IPS-NIHi7 (cell line): ENCODE results near the gene ALS2CL.
"Not testable (repeated sequence)": the region's sequence is repeated elsewhere in the genome, so short reads cannot be mapped to it uniquely, and the experiment has no call there.

Source experiments
- DNase-seq: peaks from one replicate; pipeline ENCODE4 v3.0.0; 2012; ENCODE audit warnings: mixed read lengths; ENCODE audit errors: extremely low spot score

Gene ALS2CL

GRCh38 chr3:46715507-46716175 is 22.2 kb upstream of the ALS2CL start:
- no peak for DNase-seq

DNA sequence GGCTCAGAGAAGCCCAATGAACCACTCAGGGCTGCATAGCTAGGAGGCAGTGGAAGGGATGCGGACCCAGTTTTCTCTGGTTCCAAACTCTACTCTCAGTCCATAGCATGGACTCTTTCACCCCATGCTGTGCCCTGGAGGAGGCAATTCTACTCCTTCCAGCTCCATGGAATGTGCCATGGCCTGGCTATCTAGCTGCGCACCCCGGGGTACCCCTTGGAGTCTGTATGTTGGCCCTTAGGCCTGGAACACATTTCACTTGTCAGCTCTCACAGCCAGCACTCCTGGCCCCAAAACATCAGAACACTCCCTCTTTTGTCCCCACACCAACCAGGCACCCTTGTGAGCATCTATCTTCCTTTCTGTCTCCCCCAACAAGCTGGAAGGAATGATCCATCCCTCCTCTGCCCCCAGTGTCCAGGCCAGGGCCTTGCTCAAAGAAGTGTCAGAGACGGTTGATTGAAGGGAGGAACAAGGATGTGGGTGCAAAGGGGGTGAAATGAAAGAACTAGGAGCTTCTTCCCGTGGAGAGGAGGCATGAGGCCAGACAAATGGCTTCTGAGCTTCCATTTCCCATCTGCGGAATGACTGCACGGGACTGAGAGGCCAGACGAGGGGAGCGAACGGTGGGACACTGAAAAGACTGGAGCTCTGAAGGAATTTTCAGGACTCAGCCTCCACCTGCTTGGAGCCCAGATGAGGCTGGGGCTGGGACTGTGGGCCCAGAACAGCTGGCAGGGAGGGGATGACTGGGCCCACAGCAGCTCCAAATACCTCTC is 21.4 kb upstream of the ALS2CL start:
- no peak for DNase-seq

DNA sequence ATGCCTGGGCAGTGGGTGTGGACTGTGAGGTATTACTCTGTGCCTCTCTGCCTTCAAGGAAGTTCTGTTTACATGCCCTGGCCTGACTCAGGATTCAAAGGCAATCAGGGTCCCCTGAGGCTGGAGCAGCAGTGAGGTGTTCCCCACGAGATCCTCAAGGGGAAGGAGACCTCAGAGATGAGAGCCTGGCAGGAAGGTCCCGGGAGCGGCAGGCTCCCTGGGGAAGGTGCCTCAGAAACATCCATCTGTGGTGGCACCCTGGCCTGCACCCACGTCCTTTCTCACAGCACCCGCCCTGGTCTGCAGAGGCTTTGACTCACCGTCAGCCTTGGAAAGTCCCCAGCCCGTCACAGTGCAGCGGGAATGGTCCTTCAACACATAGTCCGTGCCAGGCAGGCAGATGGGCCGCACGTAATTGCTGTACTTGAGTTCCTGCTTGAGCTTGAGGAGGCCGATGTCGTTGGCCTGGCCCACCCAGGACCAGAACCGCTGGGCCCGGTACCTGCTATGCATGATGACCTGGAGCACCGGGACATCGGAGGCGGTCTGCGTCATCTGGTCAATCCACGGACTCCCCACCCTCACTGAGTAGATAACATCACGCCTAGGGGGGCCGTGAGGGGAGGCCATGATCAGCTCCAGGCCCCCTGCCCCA is 20.5 kb upstream of the ALS2CL start:
- no peak for DNase-seq

DNA sequence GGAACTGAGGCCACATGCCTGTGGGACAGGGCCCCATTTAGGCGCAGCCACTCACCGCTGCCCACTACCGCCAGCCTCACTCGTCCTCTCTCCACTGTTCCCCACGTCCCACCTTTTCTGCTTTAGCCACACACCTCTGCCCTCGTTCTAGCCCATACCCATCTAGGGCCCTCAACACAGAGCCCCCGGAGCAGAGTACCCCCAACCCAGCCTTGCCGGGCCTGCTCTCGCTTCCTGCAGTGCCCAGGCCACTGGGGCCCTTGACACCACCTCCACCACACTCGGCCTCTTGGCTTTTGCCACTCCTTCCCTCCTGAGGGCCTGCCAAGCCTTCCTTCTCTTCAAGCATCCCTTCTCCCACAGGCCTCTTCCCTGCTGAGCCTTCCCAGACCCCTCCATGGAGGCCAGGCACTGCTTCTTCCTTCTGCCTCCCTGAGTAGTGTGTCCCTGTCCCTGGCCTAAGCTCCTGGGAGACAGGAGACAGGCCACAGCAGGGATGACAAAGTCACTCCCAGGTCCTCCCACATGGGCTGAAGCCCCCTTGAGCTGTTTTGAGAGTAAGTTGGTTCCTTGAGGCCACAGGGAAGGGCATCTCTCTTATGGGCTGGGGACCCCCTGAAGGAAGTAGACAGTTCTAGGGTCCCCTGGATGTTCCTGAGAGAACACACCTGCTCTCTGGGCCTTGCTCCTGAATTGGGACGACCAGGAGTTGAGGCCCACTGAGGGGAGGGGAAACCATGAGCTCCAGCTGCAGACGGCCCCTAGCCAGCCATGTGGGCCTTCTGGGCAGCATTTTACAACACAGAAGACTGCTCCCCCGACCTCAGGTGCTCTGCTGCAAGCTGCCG is 19.8 kb upstream of the ALS2CL start:
- no peak for DNase-seq

DNA sequence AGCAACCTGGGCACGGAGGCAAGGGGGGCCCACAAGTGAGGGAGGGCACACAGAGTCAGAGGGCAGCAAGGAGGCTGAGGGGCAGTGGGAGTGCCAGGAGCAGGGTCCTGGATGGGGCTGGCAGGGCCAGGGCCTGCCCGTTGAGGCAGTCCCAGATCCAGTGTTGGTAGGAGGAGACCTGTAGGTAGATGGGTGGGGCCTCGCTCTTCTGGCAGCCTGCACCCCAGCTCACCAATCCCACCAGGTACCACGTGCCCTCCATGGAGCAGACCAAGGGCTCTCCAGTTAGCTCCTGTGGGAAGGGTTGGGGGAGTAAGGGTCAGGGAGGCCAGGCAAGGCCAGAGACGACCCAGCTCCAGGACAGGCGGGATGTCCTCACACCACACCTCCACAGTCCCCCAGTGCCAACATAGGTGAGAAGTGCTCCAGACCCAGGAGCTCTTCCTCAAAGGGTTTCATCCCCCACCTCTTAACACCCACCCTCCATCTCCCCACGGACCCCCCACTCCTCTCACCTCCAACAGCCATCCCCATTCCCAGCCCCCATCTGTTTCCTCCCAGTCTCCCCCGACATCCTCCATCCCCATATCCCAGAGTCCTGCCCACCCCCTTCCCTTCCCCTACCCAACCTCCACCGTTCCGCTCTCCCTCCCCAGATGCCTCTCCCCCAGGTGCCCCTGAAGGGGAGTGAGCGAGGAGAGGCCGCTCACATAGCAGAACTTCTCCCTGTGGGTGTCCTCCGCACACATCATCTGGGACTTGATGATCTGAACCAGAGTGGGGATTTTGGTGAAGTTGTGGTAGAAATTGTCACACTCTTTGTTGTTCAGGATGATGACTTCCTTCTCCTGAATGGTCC is 18.9 kb upstream of the ALS2CL start:
- DNase-seq: no peak

DNA sequence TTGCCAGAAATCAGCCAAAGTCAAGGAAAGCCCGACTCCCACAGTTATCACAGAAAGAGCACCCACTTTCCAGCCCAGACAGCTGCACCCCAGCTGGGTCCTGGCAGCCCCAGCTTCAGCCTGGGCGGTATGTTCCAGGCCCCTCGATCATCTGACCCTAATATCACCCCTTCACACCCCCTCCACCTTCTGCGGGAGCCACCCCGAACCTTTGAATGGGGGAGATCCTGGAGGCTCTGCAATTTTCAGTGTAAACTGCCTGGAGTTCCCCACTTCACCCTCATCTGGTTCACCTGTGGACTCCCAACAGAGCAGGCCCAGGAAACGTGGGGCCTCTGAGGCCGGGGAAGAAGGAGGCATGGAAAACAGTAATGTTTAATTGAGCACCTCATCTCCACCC is 18.3 kb upstream of the ALS2CL start:
- no peak for DNase-seq

DNA sequence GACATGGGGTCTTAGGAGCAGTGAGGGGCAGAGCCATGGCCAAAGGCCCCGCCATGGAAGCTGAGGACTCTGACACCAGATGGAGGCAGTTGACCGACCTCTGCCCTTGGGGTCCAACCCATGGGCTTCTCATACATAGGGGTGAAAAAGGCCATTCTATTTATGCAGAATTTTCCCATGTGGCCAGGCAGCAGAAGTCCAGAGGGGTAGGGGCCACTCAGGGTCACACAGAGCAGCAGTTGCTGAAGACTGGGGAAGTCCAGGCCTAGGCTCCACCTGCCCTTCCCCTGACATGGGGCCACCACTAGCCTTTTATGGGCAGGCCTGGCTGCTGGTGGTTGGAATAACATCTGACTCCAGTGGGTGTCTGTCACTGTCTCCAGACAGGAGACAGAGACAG is 17.8 kb upstream of the ALS2CL start:
- DNase-seq: no peak

- DNase-seq: no peak
Observed at GRCh38 chr3:46710671-46711295, 17.3 kb upstream of the ALS2CL start.

DNA sequence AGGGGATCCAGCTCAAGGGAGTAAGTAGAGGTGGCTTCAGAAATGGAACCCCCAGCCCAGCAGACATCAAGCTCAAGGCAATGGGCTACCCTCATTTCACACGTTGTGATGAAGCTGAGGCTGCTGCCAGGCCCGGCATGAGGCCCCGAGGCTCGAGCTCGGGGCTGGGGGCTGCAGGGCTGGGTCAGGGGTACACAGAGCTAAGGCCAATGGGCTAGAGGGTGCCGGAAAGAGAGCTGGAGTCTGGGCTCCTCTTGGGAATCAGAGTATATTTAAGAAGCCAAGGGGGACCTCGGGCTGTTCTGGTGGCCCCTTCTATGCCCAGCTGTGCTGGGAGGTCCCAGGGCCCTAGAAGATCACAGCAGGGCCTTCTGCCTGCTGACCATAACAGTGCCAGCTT is 16.8 kb upstream of the ALS2CL start:
- no peak for DNase-seq

DNA sequence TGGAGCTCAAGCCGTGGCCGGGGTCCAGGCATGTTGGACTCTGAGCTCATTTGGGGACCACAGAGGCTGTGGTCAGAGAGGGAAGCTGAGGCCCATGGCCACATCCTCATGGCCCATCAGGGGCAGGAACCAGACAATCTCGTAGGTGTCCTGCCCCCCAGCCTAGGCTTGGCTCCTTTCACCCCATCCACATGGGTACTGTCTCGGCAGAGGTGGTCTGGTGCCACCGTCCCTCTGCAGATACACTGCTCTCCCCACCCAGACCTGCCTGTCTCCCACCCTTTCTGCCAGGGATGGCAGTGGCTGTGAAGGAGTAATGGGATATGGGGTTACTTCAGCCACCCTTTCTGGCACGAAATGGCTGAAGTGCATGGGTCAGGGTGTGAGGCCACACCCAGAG is 16.2 kb upstream of the ALS2CL start:
- DNase-seq: no peak

DNA sequence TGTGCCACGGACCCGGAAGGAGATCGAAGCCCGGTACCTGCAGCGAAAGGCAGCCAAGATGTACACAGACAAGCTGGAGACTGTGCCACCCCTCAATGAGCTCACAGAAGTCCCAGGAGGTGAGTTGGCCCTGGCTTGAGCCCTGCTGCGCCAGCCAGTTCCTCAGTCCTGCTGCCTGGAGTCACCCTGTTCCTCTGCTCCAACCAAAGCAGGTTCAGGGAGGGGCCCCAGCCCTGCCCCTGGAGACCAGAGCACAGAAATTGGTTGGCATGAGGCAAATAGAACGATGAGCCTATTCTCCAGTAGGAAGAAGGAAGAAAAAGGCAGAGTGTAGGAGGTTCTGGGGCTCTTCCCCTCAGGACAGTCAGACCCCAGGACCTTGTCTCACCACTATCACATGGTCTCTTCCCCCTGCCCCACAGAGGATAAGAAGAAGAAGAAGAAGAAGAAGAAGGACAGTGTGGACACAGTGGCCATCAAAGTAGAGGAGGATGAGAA is 15.7 kb upstream of the ALS2CL start:
- DNase-seq: no peak

GRCh38 chr3:46708401-46709156 is 15.1 kb upstream of the ALS2CL start:
- DNase-seq: no peak

DNA sequence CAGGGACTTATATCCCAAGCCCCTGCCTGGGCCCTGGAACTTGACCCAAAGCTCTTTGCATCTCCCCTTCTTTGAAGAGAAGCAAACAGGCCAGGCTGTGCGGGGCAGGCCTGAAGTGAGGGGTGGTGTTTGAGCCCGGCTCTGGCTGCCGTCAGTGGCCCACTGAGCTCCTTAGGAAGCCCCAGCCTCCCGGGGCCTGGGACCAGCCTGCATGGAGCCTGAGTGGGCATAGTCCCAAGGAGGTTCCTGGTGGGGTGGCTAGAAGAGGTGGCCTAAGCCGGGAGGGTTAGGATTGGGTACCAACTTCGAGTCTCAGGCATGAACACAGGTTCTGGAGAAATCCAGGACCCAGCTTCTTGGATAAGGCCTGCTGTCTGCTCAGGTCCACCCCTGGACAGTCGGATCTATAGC is 14.1 kb upstream of the ALS2CL start:
- DNase-seq: no peak

GRCh38 chr3:46706771-46707582 is 13.5 kb upstream of the ALS2CL start:
- DNase-seq: no peak

- DNase-seq: peak; percentile 43
Observed at GRCh38 chr3:46705751-46706552, 12.5 kb upstream of the ALS2CL start.

GRCh38 chr3:46705022-46705530 is 11.6 kb upstream of the ALS2CL start:
- DNase-seq: peak; percentile 82

GRCh38 chr3:46704346-46704745 is 10.9 kb upstream of the ALS2CL start:
- not testable (repeated sequence) for DNase-seq
